Mucosa of gallbladder (tissue), 1 donor: ENCODE results near the gene CTNNA1. TPM values are rescaled to one million over a fixed set of nuclear protein-coding genes. Genes with fewer than 3 reads are reported as not detected.

Experiments
- DNase-seq: peaks from one replicate; pipeline ENCODE4 v3.0.0-alpha.2; 2020; ENCODE audit warnings: low spot score
- total RNA-seq: library from RNA; stranded (reverse); gene quantifications from one replicate; pipeline ENCODE4 v1.2.1, GENCODE V29; 2021
- donor health status: DM: no; HTN: no; CAD: no.

CTNNA1 gene
- total RNA-seq, 1 donor from 2014 or later: 371 TPM

- no peak for DNase-seq
These were observed 177.3 kb downstream of the CTNNA1 start for GRCh38 chr5:138930371-138931097.

- DNase-seq: no peak
These were observed 179.1 kb downstream of the CTNNA1 start for GRCh38 chr5:138932171-138932810.

GRCh38 chr5:138933522-138934290 is 180.5 kb downstream of the CTNNA1 start:
- DNase-seq: no peak

- DNase-seq: no peak
These were observed 181.7 kb downstream of the CTNNA1 start for GRCh38 chr5:138934971-138935370.

GRCh38 chr5:138935466-138935865 is 182.2 kb downstream of the CTNNA1 start:
- no peak for DNase-seq

- DNase-seq: no peak
These were observed 183.2 kb downstream of the CTNNA1 start for GRCh38 chr5:138936225-138936967.

GRCh38 chr5:138936968-138937345 is 183.7 kb downstream of the CTNNA1 start:
- no peak for DNase-seq

GRCh38 chr5:138937392-138938387 is 184.5 kb downstream of the CTNNA1 start:
- no peak for DNase-seq

GRCh38 chr5:138938526-138938925 is 185.3 kb downstream of the CTNNA1 start:
- DNase-seq: no peak

- DNase-seq: no peak
These were observed 188.8 kb downstream of the CTNNA1 start for GRCh38 chr5:138942066-138942465.

GRCh38 chr5:138942861-138943260 is 189.6 kb downstream of the CTNNA1 start:
- no peak for DNase-seq

GRCh38 chr5:138943599-138944173 is 190.5 kb downstream of the CTNNA1 start:
- DNase-seq: no peak

- DNase-seq: no peak
These were observed 191.5 kb downstream of the CTNNA1 start for GRCh38 chr5:138944527-138945322.

GRCh38 chr5:138945421-138946240 is 192.4 kb downstream of the CTNNA1 start:
- DNase-seq: no peak

- no peak for DNase-seq
These were observed 193.0 kb downstream of the CTNNA1 start for GRCh38 chr5:138946241-138946623.

GRCh38 chr5:138946831-138947560 is 193.8 kb downstream of the CTNNA1 start:
- DNase-seq: no peak

GRCh38 chr5:138947780-138948179 is 194.6 kb downstream of the CTNNA1 start:
- DNase-seq: no peak
